ENCODE measurements around the gene GPR89A.

The GPR89A gene

DNA sequence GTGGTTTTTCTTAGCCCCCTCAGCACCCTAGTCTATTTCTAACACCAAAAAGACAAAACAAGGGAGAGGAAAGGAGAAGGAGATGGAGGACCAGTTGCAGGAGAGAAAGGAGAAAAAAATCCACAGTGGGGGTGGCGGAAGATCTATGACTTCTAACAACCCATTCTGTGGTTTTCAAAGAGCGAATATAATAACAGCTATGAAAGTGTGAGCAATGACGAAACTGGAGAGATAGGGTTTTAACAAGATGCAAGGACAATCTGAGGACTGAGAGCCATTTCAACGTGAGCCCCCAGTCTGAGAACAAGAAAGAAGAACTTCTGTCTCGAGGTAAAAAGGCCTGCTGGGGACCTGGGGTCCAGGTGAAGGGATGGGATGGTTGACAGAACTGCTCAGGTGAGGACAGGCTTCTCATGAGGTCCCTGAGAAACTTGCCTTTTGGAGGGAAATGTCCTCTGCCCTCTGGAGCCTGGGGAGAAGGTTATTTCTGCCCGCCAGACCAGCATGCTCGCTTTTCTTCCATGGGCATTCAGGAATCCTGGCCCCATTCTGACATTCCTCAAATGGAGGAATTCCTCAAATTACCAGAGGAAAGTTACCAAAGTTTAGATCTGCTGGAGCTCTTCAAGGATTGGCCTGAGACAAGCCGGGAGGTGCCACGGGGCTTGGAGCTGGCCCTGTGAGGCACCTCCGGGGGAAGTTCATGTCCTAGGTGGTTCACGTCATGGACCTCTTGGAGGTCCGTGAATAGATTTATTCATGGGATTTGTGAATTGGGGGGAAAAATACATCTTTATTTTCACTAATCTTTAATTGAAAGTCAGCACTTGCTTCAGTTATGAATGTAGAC lies 111.7 kb downstream of the GPR89A start, which contains the start of gene CD160:
CD160 (plus strand) TSS at position 270 of the 850 bp plus-strand sequence. CDS start 8,829 bp downstream, outside the sequence.
- no peak for DNase-seq
